ENCODE measurements around the gene LDLR.

Gene LDLR

DNA sequence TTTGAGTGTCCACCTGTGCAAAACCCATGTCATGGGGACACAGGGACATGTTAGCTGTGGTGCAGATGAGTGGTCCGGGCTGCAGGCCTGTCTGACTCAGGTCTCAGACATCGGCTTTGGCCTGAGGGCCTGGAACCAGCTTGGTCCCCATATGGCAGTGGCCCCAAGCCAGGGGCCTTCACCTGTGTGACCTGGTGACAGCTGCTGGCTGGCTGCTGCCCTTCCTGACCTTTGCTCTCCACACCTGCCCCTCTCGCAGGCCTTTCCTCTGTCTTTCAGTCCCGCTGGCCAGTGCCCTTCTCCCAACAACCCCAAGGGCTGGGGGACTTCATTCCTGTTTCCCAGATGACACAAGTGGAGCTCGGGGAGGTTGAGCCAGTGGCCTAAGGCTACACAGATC lies 22.9 kb upstream of the LDLR start:
- Histone ChIP-seq H4K8ac (ENCODE audit: low read depth, low read length) (no peak overlapping the region), H2AK5ac (ENCODE audit: low read length) (no peak overlapping the region), H2BK5ac (ENCODE audit: low read depth, low read length, poor library complexity) (no peak overlapping the region), H3K9ac (ENCODE audit: low read length) (no peak overlapping the region), H3K4me1 (ENCODE audit: control insufficient read depth in 1 of 2, insufficient read depth in 2 of 2, low read length in 2 of 2) (peaks cover 6 to 7% of the 10 kb centered on the region in 2 experiments), H3K9me3 (ENCODE audit: insufficient read depth, low read depth, low read length) (no peaks in the 10 kb centered on the region), H3K4ac (ENCODE audit: low read depth, low read length) (no peak overlapping the region), H3K27ac (ENCODE audit: low read depth, low read length) (no peak overlapping the region), H4K91ac (ENCODE audit: low read depth, low read length) (no peak overlapping the region), H3K4me3 (ENCODE audit: low read depth, low read length) (no peak overlapping the region), H2BK12ac (ENCODE audit: low read length) (no peak overlapping the region), H3K36me3 (ENCODE audit: control insufficient read depth in 1 of 2, insufficient read depth in 2 of 2, low read length in 2 of 2) (peaks cover 23% of the 10 kb centered on the region in 2 experiments), H2AFZ (ENCODE audit: insufficient read depth, low read length, poor library complexity) (no peak overlapping the region), H3K79me1 (ENCODE audit: low read length) (no peaks in the 10 kb centered on the region), H3K27me3 (ENCODE audit: insufficient read depth, low read length) (no peaks in the 10 kb centered on the region), H4K12ac (ENCODE audit: low read depth, low read length) (no peak overlapping the region), H3K18ac (ENCODE audit: low read length) (no peak overlapping the region), H2BK120ac (ENCODE audit: insufficient read depth, low read length, poor library complexity) (no peak overlapping the region), H3K14ac (ENCODE audit: low read length) (no peak overlapping the region), H3K79me2 (ENCODE audit: control insufficient read depth, insufficient read depth, low read length, poor library complexity) (no peaks in the 10 kb centered on the region), H3K23ac (ENCODE audit: low read length) (no peak overlapping the region), H3K4me2 (ENCODE audit: low read length) (no peak overlapping the region)
- WGBS (ENCODE audit: extremely low coverage, insufficient coverage, insufficient read length), result no CpG with 5 or more reads among the region's 5 CpGs
- peak; percentile 97 for DNase-seq

DNA sequence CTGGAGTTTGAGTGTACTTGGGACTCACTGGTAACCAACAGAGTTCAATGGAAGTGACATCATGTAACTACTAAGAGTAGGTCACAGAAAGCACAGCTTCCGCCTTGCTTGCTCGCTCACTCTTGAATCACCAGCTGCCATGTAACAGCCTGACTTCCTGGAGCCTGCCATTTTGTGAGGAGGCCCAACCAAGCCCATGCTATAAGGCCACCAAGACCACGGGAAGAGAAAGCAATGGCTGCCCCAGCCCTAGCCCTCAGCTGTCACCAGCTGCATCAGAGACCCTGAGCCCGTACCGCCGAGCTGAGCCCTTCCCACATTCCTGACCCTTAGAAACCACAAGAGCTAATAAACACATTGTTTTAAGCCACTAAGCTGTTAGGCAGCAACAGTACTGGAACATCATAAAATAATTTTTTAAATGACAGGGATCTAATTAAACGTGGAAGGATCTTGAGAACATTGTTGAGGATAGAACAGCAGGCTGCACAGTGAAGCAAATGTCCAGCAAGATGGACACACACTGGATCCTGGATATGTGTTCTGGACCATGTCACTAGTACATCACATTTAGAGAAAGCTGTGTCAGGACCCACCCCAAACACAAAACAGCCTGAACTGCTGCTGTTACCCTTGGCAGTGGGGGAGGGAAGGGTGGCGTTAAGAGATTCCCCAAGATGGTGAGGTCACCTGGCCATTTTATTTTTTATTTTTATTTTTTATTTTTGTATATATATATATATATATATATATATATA lies 21.7 kb upstream of the LDLR start:
- H2BK5ac ChIP-seq (ENCODE audit: low read depth, low read length, poor library complexity), result no peak overlapping the region
- H2BK12ac ChIP-seq (ENCODE audit: low read length), result no peak overlapping the region
- H3K18ac ChIP-seq (ENCODE audit: low read length), result no peak overlapping the region
- no peak overlapping the region for H3K4ac ChIP-seq (ENCODE audit: low read depth, low read length)
- peaks cover 12 to 14% of the 10 kb centered on the region in 2 experiments for H3K36me3 ChIP-seq (ENCODE audit: control insufficient read depth in 1 of 2, insufficient read depth in 2 of 2, low read length in 2 of 2)
- no peak overlapping the region for H2BK120ac ChIP-seq (ENCODE audit: insufficient read depth, low read length, poor library complexity)
- H2AK5ac ChIP-seq (ENCODE audit: low read length), result no peak overlapping the region
- H4K12ac ChIP-seq (ENCODE audit: low read depth, low read length), result no peak overlapping the region
- H3K79me2 ChIP-seq (ENCODE audit: control insufficient read depth, insufficient read depth, low read length, poor library complexity), result no peaks in the 10 kb centered on the region
- no peak overlapping the region for H4K8ac ChIP-seq (ENCODE audit: low read depth, low read length)
- H3K79me1 ChIP-seq (ENCODE audit: low read length), result no peaks in the 10 kb centered on the region
- H3K14ac ChIP-seq (ENCODE audit: low read length), result no peak overlapping the region
- no peaks in the 10 kb centered on the region for H3K27me3 ChIP-seq (ENCODE audit: insufficient read depth, low read length)
- no peak overlapping the region for H3K9ac ChIP-seq (ENCODE audit: low read length)
- no peak overlapping the region for H3K4me3 ChIP-seq (ENCODE audit: low read depth, low read length)
- no peak overlapping the region for H3K27ac ChIP-seq (ENCODE audit: low read depth, low read length)
- H2AFZ ChIP-seq (ENCODE audit: insufficient read depth, low read length, poor library complexity), result no peak overlapping the region
- H3K9me3 ChIP-seq (ENCODE audit: insufficient read depth, low read depth, low read length), result no peaks in the 10 kb centered on the region
- no peak overlapping the region for H3K4me2 ChIP-seq (ENCODE audit: low read length)
- no peak overlapping the region for H4K91ac ChIP-seq (ENCODE audit: low read depth, low read length)
- peak; percentile 52 to 71 for DNase-seq
- H3K4me1 ChIP-seq (ENCODE audit: control insufficient read depth in 1 of 2, insufficient read depth in 2 of 2, low read length in 2 of 2), result peaks cover 6 to 7% of the 10 kb centered on the region in 2 experiments
- no peak overlapping the region for H3K23ac ChIP-seq (ENCODE audit: low read length)
- WGBS (ENCODE audit: extremely low coverage, insufficient coverage, insufficient read length), result no CpG with 5 or more reads among the region's 8 CpGs

GRCh38 chr19:11069561-11069960 lies 19.7 kb upstream of the LDLR start:
- Histone ChIP-seq H3K9ac (ENCODE audit: low read length) (no peak overlapping the region), H2BK120ac (ENCODE audit: insufficient read depth, low read length, poor library complexity) (no peak overlapping the region), H3K18ac (ENCODE audit: low read length) (no peak overlapping the region), H3K4me1 (ENCODE audit: control insufficient read depth in 1 of 2, insufficient read depth in 2 of 2, low read length in 2 of 2) (peaks cover 6 to 7% of the 10 kb centered on the region in 2 experiments), H4K12ac (ENCODE audit: low read depth, low read length) (no peak overlapping the region), H2BK5ac (ENCODE audit: low read depth, low read length, poor library complexity) (no peak overlapping the region), H3K27me3 (ENCODE audit: insufficient read depth, low read length) (no peaks in the 10 kb centered on the region), H3K27ac (ENCODE audit: low read depth, low read length) (no peak overlapping the region), H3K9me3 (ENCODE audit: insufficient read depth, low read depth, low read length) (no peaks in the 10 kb centered on the region), H3K79me2 (ENCODE audit: control insufficient read depth, insufficient read depth, low read length, poor library complexity) (no peaks in the 10 kb centered on the region), H4K8ac (ENCODE audit: low read depth, low read length) (no peak overlapping the region), H3K4me2 (ENCODE audit: low read length) (no peak overlapping the region), H3K79me1 (ENCODE audit: low read length) (no peaks in the 10 kb centered on the region), H2AK5ac (ENCODE audit: low read length) (no peak overlapping the region), H3K4me3 (ENCODE audit: low read depth, low read length) (no peak overlapping the region), H3K14ac (ENCODE audit: low read length) (no peak overlapping the region), H3K23ac (ENCODE audit: low read length) (no peak overlapping the region), H2BK12ac (ENCODE audit: low read length) (no peak overlapping the region), H4K91ac (ENCODE audit: low read depth, low read length) (no peak overlapping the region), H2AFZ (ENCODE audit: insufficient read depth, low read length, poor library complexity) (no peak overlapping the region), H3K36me3 (ENCODE audit: control insufficient read depth in 1 of 2, insufficient read depth in 2 of 2, low read length in 2 of 2) (peaks cover 10 to 11% of the 10 kb centered on the region in 2 experiments), H3K4ac (ENCODE audit: low read depth, low read length) (no peak overlapping the region)
- no CpG with 5 or more reads among the region's 9 CpGs for WGBS (ENCODE audit: extremely low coverage, insufficient coverage, insufficient read length)
- no peak for DNase-seq

DNA sequence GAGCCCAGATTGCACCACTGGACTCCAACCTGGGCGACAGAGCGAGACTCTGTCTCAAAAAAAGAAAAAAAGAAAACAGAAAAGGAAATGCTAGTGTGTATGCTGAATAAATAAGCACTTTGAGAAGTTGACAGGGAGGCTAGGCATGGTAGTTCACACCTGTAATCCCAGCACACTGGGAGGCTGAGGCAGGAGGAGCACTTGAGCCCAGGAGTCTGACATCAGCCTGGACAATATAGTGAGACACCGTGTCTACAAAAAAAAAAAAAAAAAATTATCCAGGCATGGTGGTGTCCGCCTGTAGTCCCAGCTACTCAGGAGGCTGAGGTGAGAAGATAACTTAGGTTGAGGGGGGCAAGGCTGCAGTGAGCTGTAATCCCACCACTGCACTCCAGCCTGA lies 19.1 kb upstream of the LDLR start:
- H3K18ac ChIP-seq (ENCODE audit: low read length), result no peak overlapping the region
- no peak overlapping the region for H2BK120ac ChIP-seq (ENCODE audit: insufficient read depth, low read length, poor library complexity)
- no peaks in the 10 kb centered on the region for H3K9me3 ChIP-seq (ENCODE audit: insufficient read depth, low read depth, low read length)
- H3K27me3 ChIP-seq (ENCODE audit: insufficient read depth, low read length), result no peaks in the 10 kb centered on the region
- no peak overlapping the region for H2AFZ ChIP-seq (ENCODE audit: insufficient read depth, low read length, poor library complexity)
- H2AK5ac ChIP-seq (ENCODE audit: low read length), result no peak overlapping the region
- no peaks in the 10 kb centered on the region for H3K79me2 ChIP-seq (ENCODE audit: control insufficient read depth, insufficient read depth, low read length, poor library complexity)
- H3K27ac ChIP-seq (ENCODE audit: low read depth, low read length), result no peak overlapping the region
- peaks cover under 1 to 4% of the 10 kb centered on the region in 2 experiments for H3K4me1 ChIP-seq (ENCODE audit: control insufficient read depth in 1 of 2, insufficient read depth in 2 of 2, low read length in 2 of 2)
- H4K8ac ChIP-seq (ENCODE audit: low read depth, low read length), result no peak overlapping the region
- H2BK12ac ChIP-seq (ENCODE audit: low read length), result no peak overlapping the region
- H4K12ac ChIP-seq (ENCODE audit: low read depth, low read length), result no peak overlapping the region
- H2BK5ac ChIP-seq (ENCODE audit: low read depth, low read length, poor library complexity), result no peak overlapping the region
- H4K91ac ChIP-seq (ENCODE audit: low read depth, low read length), result no peak overlapping the region
- H3K79me1 ChIP-seq (ENCODE audit: low read length), result no peaks in the 10 kb centered on the region
- no peak overlapping the region for H3K9ac ChIP-seq (ENCODE audit: low read length)
- H3K4me3 ChIP-seq (ENCODE audit: low read depth, low read length), result no peak overlapping the region
- H3K4ac ChIP-seq (ENCODE audit: low read depth, low read length), result no peak overlapping the region
- DNase-seq, result no peak
- H3K14ac ChIP-seq (ENCODE audit: low read length), result no peak overlapping the region
- no peak overlapping the region for H3K4me2 ChIP-seq (ENCODE audit: low read length)
- no CpG with 5 or more reads among the region's 4 CpGs for WGBS (ENCODE audit: extremely low coverage, insufficient coverage, insufficient read length)
- H3K23ac ChIP-seq (ENCODE audit: low read length), result no peak overlapping the region
- H3K36me3 ChIP-seq (ENCODE audit: control insufficient read depth in 1 of 2, insufficient read depth in 2 of 2, low read length in 2 of 2), result peaks cover 10 to 11% of the 10 kb centered on the region in 2 experiments

Measured in trophoblast cell (in vitro differentiated cells and primary cell).